ENCODE data around the gene GSK3B. TPM values are rescaled to one million over a fixed set of nuclear protein-coding genes. Genes with fewer than 3 reads are reported as not detected.
"Not testable (repeated sequence)": the region's sequence is repeated elsewhere in the genome, so short reads cannot be mapped to it uniquely, and the experiment has no call there.

The GSK3B gene
- total RNA-seq, 1 experiment from 2014 or later = 50.0 TPM

DNA sequence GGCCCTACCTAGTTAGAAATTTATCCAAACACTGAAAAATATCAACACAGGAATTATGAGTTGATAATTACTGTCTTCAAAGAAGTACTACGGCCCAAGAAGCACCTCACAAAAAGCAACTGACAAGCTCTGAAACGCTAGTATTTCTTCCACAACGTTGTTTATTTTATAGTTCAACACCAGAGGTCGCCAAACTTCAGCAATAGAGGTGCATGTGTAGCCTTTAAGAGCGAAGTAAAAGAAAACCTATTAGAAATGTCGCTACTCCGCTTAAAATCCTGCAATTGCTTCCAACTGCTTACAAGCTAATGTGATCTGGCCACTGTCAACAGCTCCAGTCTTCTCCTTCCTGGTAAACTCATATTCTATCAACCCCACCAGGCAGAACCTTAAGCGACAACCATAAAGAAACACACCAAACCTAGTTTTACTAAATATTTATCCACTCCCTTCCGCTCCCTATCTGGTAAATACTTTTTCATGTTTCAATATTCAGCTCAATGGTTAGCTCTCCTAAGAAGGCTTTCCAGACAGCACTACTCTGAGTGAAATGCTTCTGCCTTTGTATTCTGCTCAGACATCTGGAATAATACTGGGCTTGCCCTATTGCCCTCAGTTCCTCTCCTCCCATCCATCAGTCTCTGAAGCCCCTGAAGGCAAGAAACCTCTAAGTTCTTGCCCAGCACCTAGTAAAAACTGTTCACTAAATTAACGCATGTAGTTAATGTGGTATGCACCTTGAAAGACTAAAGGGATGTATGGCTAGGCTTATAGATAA is 202.1 kb downstream of the GSK3B start:
- Histone ChIP-seq H4K20me1 (ENCODE audit: insufficient read depth) (no peaks in the 10 kb centered on the region), H2AFZ (ENCODE audit: low read depth, low read length, poor library complexity, severe bottlenecking) (no peak overlapping the region), H3K4me3 (replicated peaks in 1 of 2; ENCODE audit: low read depth in 1 of 2, low read length in 2 of 2) (no peak overlapping the region), H3K4me2 (ENCODE audit: low read length) (no peak overlapping the region), H3K27ac (ENCODE audit: low read depth, low read length) (no peak overlapping the region), H3K27me3 (ENCODE audit: insufficient read depth, low read length) (no peaks in the 10 kb centered on the region), H3K36me3 (ENCODE audit: control insufficient read depth in 1 of 2, insufficient read depth in 2 of 2, low read length in 2 of 2) (0 out of 4 replicates have a peak, but pooled peaks cover 0 to 3% of the 10 kb centered on the region in 2 experiments), H3K9ac (ENCODE audit: low read length) (no peak overlapping the region), H3K4me1 (ENCODE audit: control insufficient read depth in 1 of 2, insufficient read depth in 2 of 2, low read length in 2 of 2) (no peaks in the 10 kb centered on the region), H3K79me2 (ENCODE audit: insufficient read depth, low read length) (no peaks in the 10 kb centered on the region), H3K9me2 (ENCODE audit: insufficient read depth) (no peaks in the 10 kb centered on the region), H3K9me3 (ENCODE audit: control insufficient read depth in 1 of 2, insufficient read depth in 1 of 2, low read depth in 1 of 2, low read length in 2 of 2) (0 out of 4 replicates have a peak, but pooled peaks cover 0 to 6% of the 10 kb centered on the region in 2 experiments)
- ChIA-PET RAD21 (ENCODE audit: low non-redundant PET in 1 of 2, low total read pairs in 2 of 2, uncharacterized antibody in 2 of 2, unreplicated experiment in 2 of 2) (no interaction called here), POLR2A (no interaction called here), CTCF (interaction anchor here (0.6 to 2.3 kb wide), 14 partner anchors 8 to 525 kb away, joined by 3 to 31 read pairs (median 5); no protein-coding TSS in a partner anchor)
- TF ChIP-seq POLR2AphosphoS5 (IDR thresholded peaks at IDR 0.05; ENCODE audit: low read depth, low read length) (no peak), EZH2 (IDR thresholded peaks at IDR 0.05) (no peak), RAD21 (IDR thresholded peaks at IDR 0.05; ENCODE audit: low read depth) (peak; percentile 84), YY1 (IDR thresholded peaks at IDR 0.05; ENCODE audit: extremely low read depth, insufficient replicate concordance, low read depth, low read length) (no peak), JUND (IDR thresholded peaks at IDR 0.05) (no peak)
- TF ChIP-seq, protein P1, sequence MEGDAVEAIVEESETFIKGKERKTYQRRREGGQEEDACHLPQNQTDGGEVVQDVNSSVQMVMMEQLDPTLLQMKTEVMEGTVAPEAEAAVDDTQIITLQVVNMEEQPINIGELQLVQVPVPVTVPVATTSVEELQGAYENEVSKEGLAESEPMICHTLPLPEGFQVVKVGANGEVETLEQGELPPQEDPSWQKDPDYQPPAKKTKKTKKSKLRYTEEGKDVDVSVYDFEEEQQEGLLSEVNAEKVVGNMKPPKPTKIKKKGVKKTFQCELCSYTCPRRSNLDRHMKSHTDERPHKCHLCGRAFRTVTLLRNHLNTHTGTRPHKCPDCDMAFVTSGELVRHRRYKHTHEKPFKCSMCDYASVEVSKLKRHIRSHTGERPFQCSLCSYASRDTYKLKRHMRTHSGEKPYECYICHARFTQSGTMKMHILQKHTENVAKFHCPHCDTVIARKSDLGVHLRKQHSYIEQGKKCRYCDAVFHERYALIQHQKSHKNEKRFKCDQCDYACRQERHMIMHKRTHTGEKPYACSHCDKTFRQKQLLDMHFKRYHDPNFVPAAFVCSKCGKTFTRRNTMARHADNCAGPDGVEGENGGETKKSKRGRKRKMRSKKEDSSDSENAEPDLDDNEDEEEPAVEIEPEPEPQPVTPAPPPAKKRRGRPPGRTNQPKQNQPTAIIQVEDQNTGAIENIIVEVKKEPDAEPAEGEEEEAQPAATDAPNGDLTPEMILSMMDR (IDR thresholded peaks at IDR 0.05 in 2 of 3, conservative IDR thresholded peaks at IDR 0.05 in 1 of 3; ENCODE audit: borderline replicate concordance in 1 of 3, insufficient read depth in 1 of 3, low read depth in 2 of 3, low read length in 2 of 3) = peak; percentile 58 to 75 (median 73); a peak in 5 of 6 replicates
- DNase-seq (ENCODE audit: low read depth, low spot score) = peak; percentile 46
- no TSS peak for BruUV-seq (replicated peaks)
- peak; percentile 71 for ATAC-seq
- intact Hi-C loops (cut with micrococcal nuclease) = loop anchor here (1.0 kb wide), 2 partner anchors 291 to 525 kb away; no protein-coding TSS in a partner anchor

DNA sequence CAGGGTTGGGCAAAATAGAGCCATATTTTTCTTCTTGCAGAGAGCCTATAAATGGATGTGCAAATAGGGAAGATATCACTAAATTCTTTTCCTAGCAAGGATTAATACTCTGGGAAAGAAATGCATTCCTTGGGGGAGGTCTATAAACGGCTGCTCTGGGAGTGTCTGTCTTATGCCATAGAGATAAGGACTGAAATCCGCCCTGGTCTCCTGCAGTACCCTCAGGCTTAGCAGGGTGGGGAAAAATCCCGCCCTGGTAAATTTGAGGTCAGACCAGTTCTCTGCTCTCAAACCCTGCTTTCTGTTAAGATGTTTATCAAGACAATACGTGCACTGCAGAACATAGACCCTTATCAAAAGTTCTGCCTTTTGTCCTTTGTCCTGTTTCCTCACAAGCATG is 205.6 kb downstream of the GSK3B start:
- H3K4me1 ChIP-seq (ENCODE audit: control insufficient read depth in 1 of 2, insufficient read depth in 2 of 2, low read length in 2 of 2); H3K79me2 ChIP-seq (ENCODE audit: insufficient read depth, low read length); H2AFZ ChIP-seq (ENCODE audit: low read depth, low read length, poor library complexity, severe bottlenecking); RAD21 ChIA-PET (ENCODE audit: low non-redundant PET in 1 of 2, low total read pairs in 2 of 2, uncharacterized antibody in 2 of 2, unreplicated experiment in 2 of 2); intact Hi-C loops (cut with micrococcal nuclease); H3K4me3 ChIP-seq (replicated peaks in 1 of 2; ENCODE audit: low read depth in 1 of 2, low read length in 2 of 2); H4K20me1 ChIP-seq (ENCODE audit: insufficient read depth); H3K9me3 ChIP-seq (ENCODE audit: control insufficient read depth in 1 of 2, insufficient read depth in 1 of 2, low read depth in 1 of 2, low read length in 2 of 2); H3K9me2 ChIP-seq (ENCODE audit: insufficient read depth); H3K27me3 ChIP-seq (ENCODE audit: insufficient read depth, low read length); DNase-seq (ENCODE audit: low read depth, low spot score); BruUV-seq (replicated peaks); H3K4me2 ChIP-seq (ENCODE audit: low read length); H3K9ac ChIP-seq (ENCODE audit: low read length); ATAC-seq; H3K36me3 ChIP-seq (ENCODE audit: control insufficient read depth in 1 of 2, insufficient read depth in 2 of 2, low read length in 2 of 2); CTCF ChIA-PET; H3K27ac ChIP-seq (ENCODE audit: low read depth, low read length): not testable (repeated sequence)
- POLR2A ChIA-PET = interaction anchor here (0.7 kb wide), 1 partner anchor 13 kb away, joined by 3 read pairs; no protein-coding TSS in a partner anchor

Measured in HCT116 (cell line).